HG02763 (cell line): Measurements from ENCODE around the gene GET3.

Experiments
- ATAC-seq: cut with Tn5 transposase; IDR thresholded peaks from one replicate; pipeline ENCODE4 v1.9.1; 2021; ENCODE audit warnings: mild to moderate bottlenecking, moderate library complexity; ENCODE audit not compliant: unreplicated experiment

GET3 gene

DNA sequence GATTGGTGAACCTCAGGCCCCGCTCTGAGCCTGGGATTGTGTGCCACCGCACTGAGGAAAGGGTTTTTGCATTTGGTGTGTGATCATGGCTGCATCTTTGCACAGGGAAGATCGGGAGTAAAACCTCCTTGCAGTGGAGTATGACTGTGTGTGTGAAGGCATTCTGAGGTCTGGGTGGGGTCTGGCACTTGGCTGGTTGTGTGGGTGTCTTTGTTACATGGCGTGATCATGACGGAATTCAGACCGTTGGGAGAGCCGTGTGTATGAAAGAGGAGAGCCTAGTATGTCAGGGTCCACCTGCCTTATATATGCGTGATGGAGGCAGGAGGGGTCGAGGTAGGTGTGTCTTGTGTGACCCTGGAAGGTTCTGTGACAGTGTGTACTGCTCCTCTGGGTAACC lies 13.6 kb downstream of the GET3 start:
- ATAC-seq = no peak

DNA sequence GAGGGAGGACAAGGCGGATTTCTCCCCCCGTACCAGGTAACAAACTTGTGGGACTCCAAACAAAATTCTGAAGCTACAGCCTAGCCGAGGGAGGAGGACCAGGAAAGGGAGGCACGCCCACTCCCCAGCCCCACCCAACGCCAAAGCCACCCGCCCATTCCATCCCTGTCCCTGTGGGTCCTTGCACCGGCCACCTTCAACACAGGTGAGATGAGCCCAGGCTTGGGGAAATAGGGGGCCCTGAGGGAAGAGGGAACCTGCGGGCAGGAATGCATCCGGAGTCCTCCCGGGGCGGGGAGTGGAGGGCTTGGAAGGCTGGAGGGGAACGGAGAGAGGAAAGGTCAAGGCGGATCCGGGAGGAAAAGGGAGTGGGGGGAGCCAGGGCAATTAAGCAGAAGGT lies 14.3 kb downstream of the GET3 start, which contains the start of gene BEST2:
Gene BEST2, plus strand, starts transcription at position 157 of the 400 bp plus-strand sequence. CDS start 802 bp downstream, outside the sequence.
- ATAC-seq = no peak

DNA sequence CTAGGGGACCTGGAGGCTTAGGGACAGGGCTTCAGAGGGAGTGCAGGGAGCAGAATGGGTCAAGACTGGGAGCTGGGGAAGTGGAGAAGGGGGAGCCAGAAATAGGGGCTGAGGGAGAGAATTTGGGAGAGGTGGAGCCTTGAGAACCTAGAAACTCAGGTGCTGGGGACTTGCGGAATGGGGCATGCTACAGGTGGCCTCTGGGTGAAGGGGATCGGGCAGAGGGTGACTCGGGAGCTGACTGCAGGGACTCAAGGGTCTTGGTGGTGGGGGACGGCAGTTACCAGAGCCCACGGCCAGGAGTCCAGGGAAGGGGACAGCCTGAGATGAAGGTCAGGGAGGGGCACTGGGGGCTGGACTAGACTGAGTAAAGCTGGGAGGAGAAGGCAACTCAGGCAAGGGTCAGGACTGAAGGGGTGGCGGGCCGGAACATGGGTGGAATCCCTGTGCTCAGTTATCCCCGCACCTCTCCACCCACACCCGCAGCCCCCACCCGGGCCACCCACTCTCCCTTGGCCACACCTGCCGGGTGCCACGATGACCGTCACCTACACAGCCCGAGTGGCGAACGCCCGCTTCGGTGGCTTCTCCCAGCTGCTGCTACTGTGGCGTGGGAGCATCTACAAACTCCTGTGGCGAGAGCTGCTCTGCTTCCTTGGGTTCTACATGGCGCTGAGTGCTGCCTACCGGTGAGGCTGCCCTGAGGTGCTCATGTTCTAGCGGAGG lies 14.9 kb downstream of the GET3 start:
- no peak for ATAC-seq

DNA sequence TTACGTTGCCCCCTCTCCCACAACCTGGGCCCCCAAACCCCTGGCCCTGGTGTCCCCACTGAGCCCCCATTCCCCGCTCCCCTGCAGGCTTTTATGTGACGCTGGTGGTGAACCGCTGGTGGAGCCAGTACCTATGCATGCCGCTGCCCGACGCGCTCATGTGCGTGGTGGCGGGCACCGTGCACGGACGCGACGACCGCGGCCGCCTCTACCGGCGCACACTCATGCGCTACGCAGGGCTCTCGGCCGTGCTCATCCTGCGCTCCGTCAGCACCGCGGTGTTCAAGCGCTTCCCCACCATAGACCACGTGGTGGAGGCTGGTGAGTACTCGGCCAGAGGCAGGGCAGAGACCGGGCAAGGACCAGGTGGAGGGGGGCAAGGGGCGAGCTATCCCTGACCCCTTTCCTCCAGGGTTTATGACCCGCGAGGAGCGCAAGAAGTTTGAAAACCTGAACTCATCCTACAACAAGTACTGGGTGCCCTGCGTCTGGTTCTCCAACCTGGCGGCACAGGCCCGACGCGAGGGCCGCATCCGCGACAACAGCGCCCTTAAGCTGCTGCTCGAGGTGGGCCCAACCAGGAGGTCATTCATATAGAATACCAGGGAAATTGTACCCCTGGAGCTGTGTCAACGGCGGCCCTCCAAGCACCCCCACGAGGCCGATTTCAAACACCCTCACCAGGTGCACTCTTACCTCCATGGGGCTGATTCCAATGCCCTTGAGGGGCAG lies 17.3 kb downstream of the GET3 start:
- ATAC-seq = no peak

DNA sequence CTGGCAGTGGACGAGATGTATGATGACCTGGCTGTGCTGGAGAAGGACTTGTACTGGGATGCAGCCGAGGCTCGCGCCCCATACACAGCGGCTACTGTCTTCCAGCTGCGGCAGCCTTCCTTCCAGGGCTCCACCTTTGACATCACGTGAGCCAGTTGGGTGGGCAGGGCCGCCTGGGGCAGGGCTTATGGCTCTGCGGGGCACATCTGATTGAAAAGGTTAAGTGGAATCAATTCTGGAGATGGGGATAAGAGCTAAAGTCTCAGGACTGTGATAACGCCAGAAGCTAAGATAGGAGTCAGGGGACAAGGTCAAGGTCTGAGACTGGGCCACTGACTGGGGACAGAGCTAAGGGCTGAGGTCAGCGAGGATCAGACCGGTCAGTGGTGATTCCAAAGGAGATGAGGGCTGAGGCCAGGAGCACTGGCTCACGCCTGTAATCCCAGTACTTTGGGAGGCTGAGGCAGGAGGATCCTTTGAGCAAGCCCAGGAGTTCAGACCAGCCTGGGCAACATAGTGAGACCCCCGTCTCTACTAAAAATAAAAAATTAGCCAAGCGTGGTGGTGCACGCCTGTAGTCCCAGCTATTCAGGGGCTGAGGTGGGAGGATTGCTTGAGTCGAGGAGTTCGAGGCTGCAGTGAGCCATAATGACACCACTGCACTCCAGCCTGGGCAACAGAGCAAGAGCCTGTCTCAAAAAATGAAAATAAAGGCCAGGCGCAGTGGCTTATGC lies 19.0 kb downstream of the GET3 start:
- ATAC-seq = no peak

DNA sequence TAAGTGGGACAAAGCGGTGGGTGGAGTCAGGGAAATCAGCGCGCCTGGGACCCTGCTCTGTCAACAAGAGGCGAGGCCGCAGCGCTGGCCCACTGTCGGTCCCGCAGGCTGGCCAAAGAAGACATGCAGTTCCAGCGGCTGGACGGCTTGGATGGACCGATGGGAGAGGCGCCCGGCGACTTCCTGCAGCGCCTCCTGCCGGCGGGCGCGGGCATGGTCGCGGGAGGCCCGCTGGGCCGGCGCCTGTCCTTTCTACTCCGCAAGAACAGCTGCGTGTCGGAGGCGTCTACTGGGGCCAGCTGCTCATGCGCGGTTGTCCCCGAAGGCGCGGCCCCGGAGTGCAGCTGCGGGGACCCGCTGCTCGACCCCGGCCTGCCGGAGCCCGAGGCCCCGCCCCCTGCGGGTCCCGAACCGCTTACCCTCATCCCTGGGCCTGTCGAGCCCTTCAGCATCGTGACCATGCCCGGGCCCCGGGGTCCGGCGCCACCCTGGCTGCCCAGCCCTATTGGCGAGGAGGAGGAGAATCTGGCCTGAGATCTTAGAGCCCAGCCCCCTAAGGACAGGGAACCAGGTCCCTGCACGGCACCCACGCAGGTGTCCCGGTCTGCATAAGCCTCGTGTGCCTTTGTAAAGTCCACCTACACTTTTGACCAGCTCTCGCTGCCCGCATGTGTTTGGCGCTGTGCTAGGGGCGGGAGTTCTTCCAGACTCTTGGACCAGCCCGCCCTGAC lies 20.4 kb downstream of the GET3 start:
- ATAC-seq = no peak

DNA sequence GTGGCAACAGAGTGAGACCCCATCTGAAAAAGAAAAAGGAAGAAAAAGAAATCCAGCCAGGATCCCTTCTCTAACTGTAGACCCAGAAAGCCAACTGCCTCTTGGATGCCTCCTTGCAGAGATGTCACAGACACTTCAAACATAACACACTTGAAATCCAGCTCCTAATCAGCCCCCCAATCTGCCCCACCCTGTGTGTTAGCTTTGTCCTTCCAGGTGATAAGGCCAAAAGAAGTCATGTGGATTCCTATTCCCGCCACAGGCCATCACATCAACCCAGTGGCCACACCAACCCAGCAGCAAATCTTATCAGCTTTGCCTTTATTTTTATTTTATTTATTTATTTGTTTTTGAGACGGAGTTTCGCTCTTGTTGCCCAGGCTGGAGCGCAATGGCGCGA lies 22.4 kb downstream of the GET3 start:
- ATAC-seq = no peak

DNA sequence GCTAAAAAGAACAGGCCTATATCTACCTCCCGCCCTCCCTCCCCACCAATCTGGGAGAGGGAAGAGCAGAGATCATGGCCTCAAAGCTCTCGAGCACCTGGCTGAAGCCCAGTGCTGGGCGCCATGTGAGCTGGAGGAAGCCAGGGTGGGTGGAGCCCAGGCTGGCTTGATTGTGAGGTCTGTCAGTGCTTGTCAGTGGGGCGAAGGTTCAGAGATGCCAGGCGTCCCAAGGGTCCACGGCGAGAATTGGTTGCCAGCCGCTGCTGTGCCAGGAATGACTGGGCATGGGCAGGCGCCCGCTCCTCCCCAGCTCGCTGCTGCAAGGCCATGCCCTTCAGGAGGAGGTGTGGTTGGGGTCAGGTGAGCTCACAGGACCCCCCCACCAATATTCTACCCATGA lies 25.8 kb downstream of the GET3 start:
- no peak for ATAC-seq

DNA sequence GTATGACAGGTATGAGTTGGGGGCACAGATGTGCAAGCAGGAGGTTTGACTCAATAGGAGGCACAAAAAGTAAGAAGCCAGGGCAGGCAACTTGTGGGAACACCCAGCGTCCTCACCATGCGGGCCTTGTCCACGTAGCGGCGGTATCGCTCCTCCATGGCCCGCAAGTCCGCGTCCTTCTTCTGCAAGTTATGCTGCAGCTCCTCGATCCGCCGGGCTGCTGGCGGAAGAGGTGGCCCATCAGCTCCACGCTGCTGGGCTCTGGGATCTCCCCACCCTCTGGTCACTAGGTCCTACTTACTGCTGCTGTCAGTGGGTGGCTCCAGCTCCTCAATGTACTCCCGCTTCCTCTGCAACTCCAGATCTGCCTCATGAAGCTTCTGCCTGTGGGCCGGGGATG lies 27.4 kb downstream of the GET3 start:
- no peak for ATAC-seq

DNA sequence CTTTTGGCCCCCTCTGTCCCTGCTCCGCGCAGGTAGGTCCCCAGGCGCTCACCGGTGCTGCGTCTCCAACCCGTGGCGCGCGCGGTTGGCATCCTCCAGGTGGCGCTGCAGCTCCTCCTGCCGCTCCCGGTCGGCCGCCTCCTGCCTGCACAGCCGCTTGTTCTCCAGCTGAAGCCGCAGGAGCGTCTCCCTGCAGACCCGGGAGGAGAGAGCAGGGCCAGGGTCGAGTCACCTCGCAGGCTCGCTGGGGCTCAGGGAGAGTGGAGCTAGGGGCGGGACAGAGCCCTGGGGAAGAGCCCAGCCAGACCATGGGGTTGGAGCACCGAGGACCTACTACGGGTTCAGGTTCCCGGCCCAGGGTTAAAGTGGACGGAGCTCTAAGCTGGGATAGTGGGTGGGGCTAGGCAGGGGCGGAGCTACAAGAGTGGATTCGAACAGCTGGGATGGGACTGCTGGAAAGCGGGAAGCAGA lies 28.8 kb downstream of the GET3 start:
- peak; percentile 53 for ATAC-seq

DNA sequence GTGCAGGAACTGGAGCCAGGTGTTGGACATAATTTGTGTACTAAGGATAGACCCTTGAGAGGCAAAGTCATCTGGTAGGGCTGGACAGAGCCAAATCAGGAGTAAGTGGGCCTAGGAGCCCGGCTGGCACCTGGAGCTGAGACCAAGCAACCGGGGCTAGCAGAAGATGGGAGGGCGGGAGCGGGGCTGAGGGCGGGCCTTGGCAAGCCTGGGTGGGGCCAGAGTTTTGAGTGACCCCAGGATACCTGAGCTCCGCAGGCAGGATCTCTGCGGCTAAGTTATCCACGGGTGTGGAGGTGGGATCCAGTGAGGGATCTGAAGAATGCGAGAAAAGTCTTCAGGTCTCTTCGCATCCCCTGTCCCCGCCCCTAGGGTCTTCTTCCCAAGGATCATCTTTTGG lies 29.9 kb downstream of the GET3 start:
- ATAC-seq = no peak

DNA sequence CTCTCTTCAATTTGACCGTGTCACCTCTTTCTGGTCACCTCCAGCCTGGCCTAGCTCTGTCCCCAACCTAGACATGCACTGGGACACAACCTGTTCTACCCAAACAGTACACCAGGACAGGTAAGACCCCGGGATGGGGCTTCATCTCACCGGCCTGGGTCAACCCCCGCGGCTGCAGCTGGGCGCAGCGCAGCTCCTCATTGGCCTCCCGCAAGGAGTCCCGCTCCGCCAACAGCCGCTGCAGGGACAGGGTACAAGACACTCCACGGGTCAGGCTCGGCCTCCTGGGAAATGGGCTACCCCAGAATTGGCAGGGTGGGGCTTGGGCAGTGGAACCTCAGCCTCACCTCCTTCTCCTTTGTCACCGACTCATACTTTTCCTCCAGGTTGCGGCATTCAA lies 30.4 kb downstream of the GET3 start:
- ATAC-seq = no peak

DNA sequence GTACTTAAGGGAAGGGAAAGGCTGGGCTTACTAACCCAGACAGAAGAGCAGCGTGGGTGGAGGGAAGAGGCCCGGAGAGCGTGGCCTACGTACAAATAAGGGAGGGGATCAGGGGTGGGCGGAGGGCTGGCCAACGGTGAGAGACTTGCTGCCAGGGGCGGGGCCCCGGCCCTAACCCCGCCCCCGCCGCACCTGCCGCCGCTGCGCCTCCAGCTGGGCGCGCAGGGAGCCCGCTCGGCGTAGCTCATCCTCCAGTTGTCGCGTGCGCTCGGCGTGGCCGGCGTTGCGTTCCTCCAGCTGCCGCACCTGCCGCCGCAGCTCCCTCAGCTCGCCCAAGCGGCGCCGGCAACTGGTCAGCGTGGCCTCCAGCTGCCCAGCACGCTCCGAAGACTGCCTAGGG lies 32.4 kb downstream of the GET3 start:
- no peak for ATAC-seq

DNA sequence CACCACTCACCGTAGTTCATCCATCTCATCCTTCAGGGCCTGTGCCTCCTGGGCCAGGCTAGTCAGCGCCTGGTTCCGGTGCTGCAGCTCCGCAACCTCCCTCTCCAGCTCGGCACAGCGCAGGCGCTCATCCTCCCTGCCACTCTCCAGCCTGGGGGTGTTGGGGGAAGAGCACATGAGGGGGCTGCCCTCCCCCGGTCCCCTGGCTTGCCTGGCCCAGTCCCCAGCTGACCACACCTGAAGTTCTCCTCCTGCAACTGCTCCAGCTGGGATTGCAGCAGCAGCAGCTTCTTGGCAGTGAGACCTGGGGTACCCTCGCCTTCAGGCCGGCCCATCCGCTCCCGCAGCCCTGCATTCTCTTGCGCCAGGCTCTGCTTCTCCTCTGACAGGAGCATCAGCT lies 33.6 kb downstream of the GET3 start:
- no peak for ATAC-seq

DNA sequence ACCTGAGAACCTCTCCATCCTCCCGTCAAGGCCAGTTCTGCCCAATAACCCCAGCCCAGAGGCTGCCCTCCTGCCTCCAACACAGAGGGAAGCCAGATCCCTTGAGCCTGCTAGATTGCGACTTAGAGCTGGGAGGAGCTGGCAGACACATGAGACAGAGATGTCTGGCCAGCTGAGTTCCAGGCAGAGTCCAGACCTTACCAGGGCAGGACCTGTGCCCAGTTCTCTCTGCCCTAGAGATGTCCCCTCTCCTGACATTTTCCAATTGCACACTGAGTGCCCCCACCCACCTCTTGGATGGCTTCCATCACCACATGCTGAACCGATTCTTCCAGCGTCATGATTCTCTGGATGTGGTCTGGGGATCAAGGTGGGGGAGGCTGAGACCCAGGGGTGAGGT lies 35.0 kb downstream of the GET3 start:
- no peak for ATAC-seq

DNA sequence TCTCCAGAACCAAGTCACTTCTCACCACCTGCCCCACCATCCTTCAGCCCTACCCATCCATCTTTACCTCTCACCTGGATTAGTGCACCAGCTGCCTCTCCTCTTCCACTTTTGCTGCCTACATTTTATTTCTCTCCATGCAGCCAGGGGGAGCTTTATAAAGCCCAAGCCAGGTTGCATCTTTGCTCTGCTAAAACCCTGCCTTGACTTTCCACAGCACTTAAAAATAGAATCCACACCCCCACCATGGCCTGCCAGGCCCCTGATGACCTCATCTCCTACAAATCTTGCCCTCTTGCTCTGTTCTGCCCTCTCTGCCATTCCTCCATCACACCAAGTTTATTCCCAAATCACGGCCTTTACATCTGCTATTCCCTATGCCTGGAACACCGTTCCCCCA lies 36.3 kb downstream of the GET3 start:
- ATAC-seq = no peak

DNA sequence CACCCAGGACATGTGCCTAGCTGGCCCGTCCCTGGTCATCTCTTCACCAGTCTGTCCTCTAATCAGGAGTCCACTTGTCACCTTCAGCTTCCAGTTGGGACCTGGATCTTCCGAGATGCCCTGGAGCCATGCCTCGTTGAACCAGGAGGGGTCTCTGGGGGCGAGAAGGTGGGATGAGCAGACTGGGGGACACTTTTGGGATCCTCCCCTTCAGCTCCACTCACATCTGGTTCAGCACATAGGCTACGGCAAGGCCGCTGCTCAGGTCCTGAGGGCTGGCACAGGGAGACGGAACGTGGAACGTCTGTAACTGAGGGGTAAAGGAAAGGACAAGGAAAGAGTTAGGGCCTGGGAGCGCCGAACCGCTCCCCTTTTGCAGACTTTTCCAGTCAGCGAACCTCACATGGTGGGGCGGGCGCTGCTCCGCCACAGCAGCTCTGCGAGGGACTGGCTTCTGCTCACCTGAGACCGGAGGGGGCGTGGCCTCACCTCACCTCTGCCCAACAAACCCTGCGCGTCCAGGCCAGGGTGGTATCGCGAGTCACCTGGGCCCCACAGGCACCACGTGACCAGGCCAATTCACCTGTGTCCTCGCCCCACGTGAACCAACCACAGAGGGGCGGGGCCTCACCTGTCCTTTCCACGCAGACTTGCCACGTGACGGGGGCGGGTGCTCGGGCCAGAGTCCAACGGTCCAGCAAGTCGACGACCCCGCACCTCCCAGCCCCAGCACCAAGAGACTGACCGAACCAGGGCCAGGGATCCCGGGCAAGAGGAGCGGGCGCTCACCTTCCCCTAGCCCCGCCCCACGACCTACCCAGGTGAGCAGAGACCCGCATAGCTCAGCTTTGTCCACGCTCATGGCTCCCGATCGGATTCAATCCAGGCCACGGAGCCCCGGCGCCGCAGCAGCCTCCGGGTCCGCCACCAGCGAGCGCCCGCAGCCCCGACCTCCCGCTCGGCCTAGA lies 37.6 kb downstream of the GET3 start, which contains the start of gene HOOK2:
Gene HOOK2, minus strand, starts transcription at position 965 of the 968 bp plus-strand sequence. Its CDS starts 103 bp downstream, at position 862.
- ATAC-seq = peak; percentile 3

DNA sequence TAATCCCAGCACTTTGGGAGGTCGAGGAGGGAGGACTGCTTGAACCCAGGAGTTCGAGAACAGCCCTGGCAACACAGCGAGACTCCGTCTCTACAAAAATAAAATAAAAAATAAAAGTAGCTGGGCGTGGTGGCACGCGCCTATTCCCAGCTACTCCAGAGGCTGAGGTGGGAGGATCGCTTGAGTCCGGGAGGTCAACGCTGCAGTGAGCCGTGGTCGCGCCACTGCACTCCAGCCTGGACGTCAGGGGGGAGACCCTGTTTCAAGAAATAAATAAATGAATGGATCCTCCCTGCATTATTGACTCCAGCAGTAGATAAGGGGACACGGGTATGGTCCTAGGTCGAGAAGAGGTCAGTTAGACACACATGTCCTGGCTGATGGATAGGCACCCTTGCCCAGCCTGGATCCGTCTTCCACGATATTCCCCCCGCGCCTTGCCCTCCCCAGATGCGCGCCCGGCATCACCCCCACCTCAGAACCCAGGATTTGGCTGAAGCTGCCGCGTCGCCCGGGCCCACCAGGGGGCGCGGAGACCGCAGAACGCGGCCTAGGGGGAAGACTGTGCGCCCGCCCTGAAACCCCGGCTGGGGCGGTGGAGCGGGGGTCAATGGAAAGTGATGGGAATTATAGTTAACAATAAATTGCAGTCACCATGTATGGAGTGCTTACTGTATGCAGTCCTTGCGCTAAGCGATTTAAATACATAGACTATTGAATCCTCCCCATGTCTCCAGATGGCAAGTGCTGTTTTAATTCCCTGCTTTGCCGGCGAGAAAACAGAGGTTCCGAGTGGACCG lies 40.1 kb downstream of the GET3 start:
- ATAC-seq = peak; percentile 28
